HepG2 (cell line): Measurements from ENCODE around the gene DRAXIN. TPM values are rescaled to one million over a fixed set of nuclear protein-coding genes. Genes with fewer than 3 reads are reported as not detected.
A peak's percentile ranks its signal among the peaks of the same experiment; 100 is the strongest.

Experiments used
- ATAD3A ChIP-seq: sonication (generic); formaldehyde crosslinking; IDR thresholded peaks from 2 replicates; pipeline ENCODE4 v1.4.0; 2020; ENCODE audit warnings: missing genetic modification reagents
- HDAC1 ChIP-seq: sonication (generic); formaldehyde crosslinking; IDR thresholded peaks from 2 replicates; pipeline ENCODE4 v1.5.1; 2020; ENCODE audit warnings: mild to moderate bottlenecking, missing genetic modification reagents
- JDP2 ChIP-seq: sonication (generic); formaldehyde crosslinking; IDR thresholded peaks from 2 replicates; pipeline ENCODE4 v1.8.1; 2022; ENCODE audit warnings: missing genetic modification reagents, borderline replicate concordance
- KDM4B ChIP-seq: sonication (generic); formaldehyde crosslinking; IDR thresholded peaks from 2 replicates; pipeline ENCODE4 v1.4.0; 2020; ENCODE audit warnings: missing genetic modification reagents
- MEIS2 ChIP-seq: sonication (generic); formaldehyde crosslinking; IDR thresholded peaks from 2 replicates; pipeline ENCODE4 v1.9.0; 2021; ENCODE audit warnings: mild to moderate bottlenecking, missing genetic modification reagents
- ONECUT2 ChIP-seq: sonication (generic); formaldehyde crosslinking; IDR thresholded peaks from 2 replicates; pipeline ENCODE4 v1.4.0; 2020; ENCODE audit warnings: missing genetic modification reagents
- PITX1 ChIP-seq: sonication (generic); formaldehyde crosslinking; IDR thresholded peaks from 2 replicates; pipeline ENCODE4 v1.5.1; 2020; ENCODE audit warnings: mild to moderate bottlenecking, missing genetic modification reagents
- SAP130 ChIP-seq: IDR thresholded peaks from 2 replicates; pipeline ENCODE4 v1.6.1; 2016; ENCODE audit warnings: low read depth
- ZNF24 ChIP-seq: fragments of 450-650 bp; IDR thresholded peaks from 2 replicates; pipeline ENCODE4 v1.6.1; 2017; ENCODE audit warnings: antibody characterized with exemption, mild to moderate bottlenecking
- ZNF484 ChIP-seq: sonication (generic); formaldehyde crosslinking; IDR thresholded peaks from 2 replicates; pipeline ENCODE4 v1.5.1; 2020; ENCODE audit warnings: mild to moderate bottlenecking, low read depth, missing genetic modification reagents, borderline replicate concordance
- ZNF510 ChIP-seq: sonication (generic); formaldehyde crosslinking; IDR thresholded peaks from 2 replicates; pipeline ENCODE4 v1.4.0; 2020; ENCODE audit warnings: low read depth, mild to moderate bottlenecking, missing genetic modification reagents
- ZNF570 ChIP-seq: sonication (generic); formaldehyde crosslinking; IDR thresholded peaks from 2 replicates; pipeline ENCODE4 v1.4.0; 2020; ENCODE audit warnings: mild to moderate bottlenecking, missing genetic modification reagents, borderline replicate concordance
- ZNF788 ChIP-seq: sonication (generic); formaldehyde crosslinking; IDR thresholded peaks from 2 replicates; pipeline ENCODE4 v1.5.0; 2020; ENCODE audit warnings: mild to moderate bottlenecking, missing genetic modification reagents, borderline replicate concordance
- ZNF891 ChIP-seq: sonication (generic); formaldehyde crosslinking; IDR thresholded peaks from 2 replicates; pipeline ENCODE4 v1.5.0; 2020; ENCODE audit warnings: mild to moderate bottlenecking, missing genetic modification reagents
- ZSCAN22 ChIP-seq: sonication (generic); formaldehyde crosslinking; IDR thresholded peaks from 2 replicates; pipeline ENCODE4 v1.4.0; 2020; ENCODE audit warnings: mild to moderate bottlenecking, missing genetic modification reagents
- polyA plus RNA-seq, 8 experiments: library from polyadenylated mRNA; depleted of rRNA in 3 of 8; stranded (reverse) in 7 of 8; unstranded in 1 of 8; fragments of >200 nt; fragmentation: Illumina TruSeq in 4 of 8; extraction: Trizol in 4 of 8; gene quantifications; 2 replicates each; pipeline versions ENCODE4 v1.2.1 to v1.2.3, GENCODE V29; 2011 to 2016; ENCODE audit warnings: low read depth in 4 of 8, missing spikeins in 1 of 8, mixed read lengths in 1 of 8; ENCODE audit not compliant: insufficient read depth in 1 of 8
- total RNA-seq, 5 experiments: library from RNA; depleted of rRNA; stranded (reverse); fragments of >200 nt; fragmentation: Illumina TruSeq; extraction: Trizol; gene quantifications; 2 replicates each; pipeline ENCODE4 v1.2.3, GENCODE V29; 2016; ENCODE audit warnings: low read depth in 1 of 5
- TF ChIP-seq, protein P1 (sequence below): sonication (generic); formaldehyde crosslinking; IDR thresholded peaks from 2 replicates; pipeline ENCODE4 v1.4.0; 2020; ENCODE audit warnings: missing genetic modification reagents, borderline replicate concordance
- TF ChIP-seq, protein P2 (sequence below): sonication (generic); formaldehyde crosslinking; conservative IDR thresholded peaks from 2 replicates; pipeline ENCODE4 v1.8.0; 2022; ENCODE audit warnings: mild to moderate bottlenecking, moderate library complexity, missing genetic modification reagents
- TF ChIP-seq, protein P3 (sequence below): sonication (generic); formaldehyde crosslinking; conservative IDR thresholded peaks from 2 replicates; pipeline ENCODE4 v1.4.0; 2020; ENCODE audit warnings: missing genetic modification reagents
- TF ChIP-seq, protein P4 (sequence below): sonication (generic); formaldehyde crosslinking; conservative IDR thresholded peaks from 2 replicates; pipeline ENCODE4 v1.4.0; 2020; ENCODE audit warnings: mild to moderate bottlenecking, missing genetic modification reagents, moderate library complexity
- TF ChIP-seq, protein P5 (sequence below): sonication (generic); formaldehyde crosslinking; IDR thresholded peaks from 2 replicates; pipeline ENCODE4 v1.8.0; 2022; ENCODE audit warnings: mild to moderate bottlenecking, missing genetic modification reagents

Gene DRAXIN
- total and polyA plus RNA-seq, 2 of the 13 experiments (the other 11 are each of a cell fraction or from before 2014, with no cell fraction given) = 0.02 TPM; not detected in 1

DNA sequence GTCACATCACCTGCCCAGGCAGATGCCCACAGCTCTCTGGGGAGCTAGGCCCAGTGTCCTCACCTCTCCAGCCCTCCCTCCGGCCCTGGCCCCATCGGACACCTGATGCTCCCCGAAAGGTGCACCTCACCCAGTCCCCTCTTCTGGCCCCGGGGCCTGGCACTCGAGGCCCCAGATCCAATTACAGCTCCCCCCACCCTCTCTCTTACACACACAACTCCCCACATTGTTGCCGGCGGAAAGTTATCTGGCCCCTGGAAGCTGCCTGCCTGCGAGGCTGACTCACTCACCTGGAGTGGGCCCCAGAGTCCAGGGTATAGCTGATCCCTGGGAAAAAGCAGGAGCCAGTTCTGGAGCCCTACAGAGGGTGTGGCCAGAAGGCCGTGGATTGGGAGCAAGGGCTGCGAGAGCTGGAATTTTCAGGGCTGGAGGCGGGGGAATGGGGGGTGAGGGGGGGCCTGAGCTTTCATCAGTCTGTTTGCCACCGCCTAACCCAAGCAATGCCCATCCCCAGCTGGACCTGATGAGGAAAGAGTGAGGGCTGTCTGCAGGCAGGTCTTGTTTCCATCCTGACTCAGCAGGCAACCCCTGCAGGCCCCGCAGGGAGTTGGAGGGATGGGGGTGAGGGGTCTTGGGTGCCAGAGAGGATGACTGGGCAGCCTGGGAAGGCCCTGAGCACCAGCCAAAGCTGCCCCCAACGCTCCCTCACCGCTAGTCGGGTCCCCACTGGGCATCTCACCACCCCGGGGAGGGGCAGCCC, 38.2 kb upstream of the DRAXIN start (continued):
- no peak for TF ChIP-seq ZSCAN22 (CRISPR knock-in tag)
- peak; percentile 64 for TF ChIP-seq PITX1 (CRISPR knock-in tag)
- TF ChIP-seq ZNF484 (CRISPR knock-in tag) = no peak
- no peak for TF ChIP-seq ZNF570 (CRISPR knock-in tag)
- TF ChIP-seq ONECUT2 = no peak
- peak; percentile 76 for TF ChIP-seq SAP130 (CRISPR knock-in tag)
- TF ChIP-seq, protein P1, sequence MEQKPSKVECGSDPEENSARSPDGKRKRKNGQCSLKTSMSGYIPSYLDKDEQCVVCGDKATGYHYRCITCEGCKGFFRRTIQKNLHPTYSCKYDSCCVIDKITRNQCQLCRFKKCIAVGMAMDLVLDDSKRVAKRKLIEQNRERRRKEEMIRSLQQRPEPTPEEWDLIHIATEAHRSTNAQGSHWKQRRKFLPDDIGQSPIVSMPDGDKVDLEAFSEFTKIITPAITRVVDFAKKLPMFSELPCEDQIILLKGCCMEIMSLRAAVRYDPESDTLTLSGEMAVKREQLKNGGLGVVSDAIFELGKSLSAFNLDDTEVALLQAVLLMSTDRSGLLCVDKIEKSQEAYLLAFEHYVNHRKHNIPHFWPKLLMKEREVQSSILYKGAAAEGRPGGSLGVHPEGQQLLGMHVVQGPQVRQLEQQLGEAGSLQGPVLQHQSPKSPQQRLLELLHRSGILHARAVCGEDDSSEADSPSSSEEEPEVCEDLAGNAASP (CRISPR knock-in tag) = 0 out of 2 replicates have a peak, but pooled peaks have one; percentile 11
- TF ChIP-seq, protein P2, sequence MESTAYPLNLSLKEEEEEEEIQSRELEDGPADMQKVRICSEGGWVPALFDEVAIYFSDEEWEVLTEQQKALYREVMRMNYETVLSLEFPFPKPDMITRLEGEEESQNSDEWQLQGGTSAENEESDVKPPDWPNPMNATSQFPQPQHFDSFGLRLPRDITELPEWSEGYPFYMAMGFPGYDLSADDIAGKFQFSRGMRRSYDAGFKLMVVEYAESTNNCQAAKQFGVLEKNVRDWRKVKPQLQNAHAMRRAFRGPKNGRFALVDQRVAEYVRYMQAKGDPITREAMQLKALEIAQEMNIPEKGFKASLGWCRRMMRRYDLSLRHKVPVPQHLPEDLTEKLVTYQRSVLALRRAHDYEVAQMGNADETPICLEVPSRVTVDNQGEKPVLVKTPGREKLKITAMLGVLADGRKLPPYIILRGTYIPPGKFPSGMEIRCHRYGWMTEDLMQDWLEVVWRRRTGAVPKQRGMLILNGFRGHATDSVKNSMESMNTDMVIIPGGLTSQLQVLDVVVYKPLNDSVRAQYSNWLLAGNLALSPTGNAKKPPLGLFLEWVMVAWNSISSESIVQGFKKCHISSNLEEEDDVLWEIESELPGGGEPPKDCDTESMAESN = peak; percentile 91
- no peak for TF ChIP-seq JDP2 (CRISPR knock-in tag)
- TF ChIP-seq, protein P3, sequence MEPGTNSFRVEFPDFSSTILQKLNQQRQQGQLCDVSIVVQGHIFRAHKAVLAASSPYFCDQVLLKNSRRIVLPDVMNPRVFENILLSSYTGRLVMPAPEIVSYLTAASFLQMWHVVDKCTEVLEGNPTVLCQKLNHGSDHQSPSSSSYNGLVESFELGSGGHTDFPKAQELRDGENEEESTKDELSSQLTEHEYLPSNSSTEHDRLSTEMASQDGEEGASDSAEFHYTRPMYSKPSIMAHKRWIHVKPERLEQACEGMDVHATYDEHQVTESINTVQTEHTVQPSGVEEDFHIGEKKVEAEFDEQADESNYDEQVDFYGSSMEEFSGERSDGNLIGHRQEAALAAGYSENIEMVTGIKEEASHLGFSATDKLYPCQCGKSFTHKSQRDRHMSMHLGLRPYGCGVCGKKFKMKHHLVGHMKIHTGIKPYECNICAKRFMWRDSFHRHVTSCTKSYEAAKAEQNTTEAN (CRISPR knock-in tag) = no peak
- TF ChIP-seq ZNF24 = no peak
- TF ChIP-seq ZNF510 = no peak
- TF ChIP-seq ZNF788 (CRISPR knock-in tag) = peak; percentile 26
- TF ChIP-seq ATAD3A = no peak
- TF ChIP-seq ZNF891 (CRISPR knock-in tag) = no peak
- TF ChIP-seq KDM4B (CRISPR knock-in tag) = 0 out of 2 replicates have a peak, but pooled peaks have one; percentile 32
- TF ChIP-seq, protein P4, sequence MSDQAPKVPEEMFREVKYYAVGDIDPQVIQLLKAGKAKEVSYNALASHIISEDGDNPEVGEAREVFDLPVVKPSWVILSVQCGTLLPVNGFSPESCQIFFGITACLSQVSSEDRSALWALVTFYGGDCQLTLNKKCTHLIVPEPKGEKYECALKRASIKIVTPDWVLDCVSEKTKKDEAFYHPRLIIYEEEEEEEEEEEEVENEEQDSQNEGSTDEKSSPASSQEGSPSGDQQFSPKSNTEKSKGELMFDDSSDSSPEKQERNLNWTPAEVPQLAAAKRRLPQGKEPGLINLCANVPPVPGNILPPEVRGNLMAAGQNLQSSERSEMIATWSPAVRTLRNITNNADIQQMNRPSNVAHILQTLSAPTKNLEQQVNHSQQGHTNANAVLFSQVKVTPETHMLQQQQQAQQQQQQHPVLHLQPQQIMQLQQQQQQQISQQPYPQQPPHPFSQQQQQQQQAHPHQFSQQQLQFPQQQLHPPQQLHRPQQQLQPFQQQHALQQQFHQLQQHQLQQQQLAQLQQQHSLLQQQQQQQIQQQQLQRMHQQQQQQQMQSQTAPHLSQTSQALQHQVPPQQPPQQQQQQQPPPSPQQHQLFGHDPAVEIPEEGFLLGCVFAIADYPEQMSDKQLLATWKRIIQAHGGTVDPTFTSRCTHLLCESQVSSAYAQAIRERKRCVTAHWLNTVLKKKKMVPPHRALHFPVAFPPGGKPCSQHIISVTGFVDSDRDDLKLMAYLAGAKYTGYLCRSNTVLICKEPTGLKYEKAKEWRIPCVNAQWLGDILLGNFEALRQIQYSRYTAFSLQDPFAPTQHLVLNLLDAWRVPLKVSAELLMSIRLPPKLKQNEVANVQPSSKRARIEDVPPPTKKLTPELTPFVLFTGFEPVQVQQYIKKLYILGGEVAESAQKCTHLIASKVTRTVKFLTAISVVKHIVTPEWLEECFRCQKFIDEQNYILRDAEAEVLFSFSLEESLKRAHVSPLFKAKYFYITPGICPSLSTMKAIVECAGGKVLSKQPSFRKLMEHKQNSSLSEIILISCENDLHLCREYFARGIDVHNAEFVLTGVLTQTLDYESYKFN (CRISPR knock-in tag) = peak; percentile 86
- TF ChIP-seq, protein P5, sequence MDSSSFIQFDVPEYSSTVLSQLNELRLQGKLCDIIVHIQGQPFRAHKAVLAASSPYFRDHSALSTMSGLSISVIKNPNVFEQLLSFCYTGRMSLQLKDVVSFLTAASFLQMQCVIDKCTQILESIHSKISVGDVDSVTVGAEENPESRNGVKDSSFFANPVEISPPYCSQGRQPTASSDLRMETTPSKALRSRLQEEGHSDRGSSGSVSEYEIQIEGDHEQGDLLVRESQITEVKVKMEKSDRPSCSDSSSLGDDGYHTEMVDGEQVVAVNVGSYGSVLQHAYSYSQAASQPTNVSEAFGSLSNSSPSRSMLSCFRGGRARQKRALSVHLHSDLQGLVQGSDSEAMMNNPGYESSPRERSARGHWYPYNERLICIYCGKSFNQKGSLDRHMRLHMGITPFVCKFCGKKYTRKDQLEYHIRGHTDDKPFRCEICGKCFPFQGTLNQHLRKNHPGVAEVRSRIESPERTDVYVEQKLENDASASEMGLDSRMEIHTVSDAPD (CRISPR knock-in tag) = no peak
- peak; percentile 44 for TF ChIP-seq HDAC1 (CRISPR knock-in tag)
- no peak for TF ChIP-seq MEIS2 (CRISPR knock-in tag)
